HepG2 (cell line): ENCODE measurements around the gene ANAPC1. TPM values are rescaled to one million over a fixed set of nuclear protein-coding genes. Genes with fewer than 3 reads are reported as not detected.
A peak's percentile ranks its signal among the peaks of the same experiment; 100 is the strongest.
"Not testable (repeated sequence)": the region's sequence is repeated elsewhere in the genome, so short reads cannot be mapped to it uniquely, and the experiment has no call there.

Experiments
- ATAC-seq: fragments of 200-7000 bp; cut with Tn5 transposase; 3 replicates; pipeline ENCODE4 v1.9.1; 2020; ENCODE audit warnings: mild to moderate bottlenecking, moderate library complexity
- BruUV-seq: library from RNA; stranded (reverse); fragments of 400-500 nt; replicated peaks from 2 replicates; lab custom pipeline; 2021; lab: Mats Ljungman, UMichigan
- CTCF ChIA-PET: fragments of 300-600 bp; formaldehyde crosslinking; extraction: SDS; loops from one replicate; lab custom pipeline; 2021; ENCODE audit warnings: low total read pairs, inconsistent platforms, low intra/inter-chr PET ratio; lab: Yijun Ruan, JAX
- POLR2A ChIA-PET: fragments of 350-600 bp; sonication (Branson Sonifier 250); formaldehyde crosslinking; loops from one replicate; lab custom pipeline; 2020; ENCODE audit warnings: antibody characterized with exemption, inconsistent platforms; lab: Yijun Ruan, JAX
- DNase-seq: peaks from one replicate; pipeline ENCODE4 v3.0.0-alpha.2; 2015; ENCODE audit warnings: low spot score
- FAIRE-seq: peaks from 3 replicates; lab custom pipeline; 2011; peaks lifted over from hg19 to GRCh38; lab: Jason Lieb, UNC
- H2AFZ ChIP-seq: one replicate; pipeline ENCODE4 v1.6.1; 2011; ENCODE audit warnings: low read length, inconsistent platforms
- H3K27ac ChIP-seq: fragments of 300-600 bp; 3 replicates; pipeline ENCODE4 v1.8.0; 2011; ENCODE audit warnings: mixed run types, mild to moderate bottlenecking, mixed read lengths, low read length, inconsistent platforms; ENCODE audit not compliant: insufficient read depth; ENCODE audit errors: extremely low read length
- H3K27me3 ChIP-seq, 2 experiments: fragments of 200-600 bp in 1 of 2; 2 replicates in 1 of 2; 3 replicates in 1 of 2; pipeline versions ENCODE4 v1.6.0 to v1.8.0; 2011; ENCODE audit warnings: low read length in 2 of 2, mild to moderate bottlenecking in 2 of 2, moderate library complexity in 2 of 2, inconsistent platforms in 1 of 2; ENCODE audit not compliant: insufficient read depth in 2 of 2, control insufficient read depth in 1 of 2
- H3K36me3 ChIP-seq, 2 experiments: fragments of 200-600 bp in 1 of 2; replicated peaks in 1 of 2; 2 replicates in 1 of 2; 3 replicates in 1 of 2; pipeline versions ENCODE4 v1.5.1 to v1.8.0; 2011; ENCODE audit warnings: low read length in 2 of 2, inconsistent platforms in 1 of 2; ENCODE audit not compliant: insufficient read depth in 2 of 2, control insufficient read depth in 1 of 2
- H3K4me1 ChIP-seq: 2 replicates; pipeline ENCODE4 v1.5.1; 2012; ENCODE audit warnings: low read length, inconsistent platforms; ENCODE audit not compliant: insufficient read depth
- H3K4me2 ChIP-seq: 2 replicates; pipeline ENCODE4 v1.6.0; 2011; ENCODE audit warnings: low read depth, low read length, inconsistent platforms
- H3K4me3 ChIP-seq, 3 experiments: fragments of 200-600 bp in 1 of 3; sonication (generic), shearing (Covaris generic) in 1 of 3; replicated peaks in 1 of 3; 2 replicates each; pipeline ENCODE4 v1.5.1; 2011 to 2016; ENCODE audit warnings: low read length in 3 of 3, inconsistent platforms in 2 of 3, low read depth in 2 of 3, mild to moderate bottlenecking in 2 of 3, control low read depth in 1 of 3, mixed read lengths in 1 of 3; ENCODE audit not compliant: insufficient read depth in 1 of 3
- H3K79me2 ChIP-seq: one replicate; pipeline ENCODE4 v1.6.1; 2011; ENCODE audit warnings: low read length, inconsistent platforms; ENCODE audit not compliant: insufficient read depth
- H3K9ac ChIP-seq: 2 replicates; pipeline ENCODE4 v1.6.0; 2011; ENCODE audit warnings: mild to moderate bottlenecking, low read depth, low read length, inconsistent platforms; ENCODE audit not compliant: insufficient read depth
- H3K9me3 ChIP-seq: 2 replicates; pipeline ENCODE4 v1.5.1; 2012; ENCODE audit warnings: mild to moderate bottlenecking, low read length
- H4K20me1 ChIP-seq: 2 replicates; pipeline ENCODE4 v1.6.0; 2011; ENCODE audit warnings: inconsistent platforms, mild to moderate bottlenecking, low read length, moderate library complexity; ENCODE audit not compliant: insufficient read depth
- WGBS: methylation state at CpG from one replicate; pipeline ENCODE4 v1.1.6; 2017; ENCODE audit warnings: low lambda C conversion rate; 5-methylcytosine and 5-hydroxymethylcytosine counted together
- in situ Hi-C: cut with HindIII; loops from 2 replicates; pipeline ENCODE4 v1.10.0; 2017; ENCODE audit warnings: low pct_unique_long_range_greater_than_20kb; ENCODE audit not compliant: extremely low pct_ligation_motif_present
- intact Hi-C: fragments of 100-400 bp; cut with micrococcal nuclease; formaldehyde crosslinking; loops from one replicate; pipeline ENCODE4 v1.10.0; 2022; ENCODE audit not compliant: unreplicated experiment
- polyA plus RNA-seq, 8 experiments: library from polyadenylated mRNA; depleted of rRNA in 3 of 8; stranded (reverse) in 7 of 8; unstranded in 1 of 8; fragments of >200 nt; fragmentation: Illumina TruSeq in 4 of 8; extraction: Trizol in 4 of 8; gene quantifications; 2 replicates each; pipeline versions ENCODE4 v1.2.1 to v1.2.3, GENCODE V29; 2011 to 2016; ENCODE audit warnings: low read depth in 4 of 8, missing spikeins in 1 of 8, mixed read lengths in 1 of 8; ENCODE audit not compliant: insufficient read depth in 1 of 8
- total RNA-seq, 5 experiments: library from RNA; depleted of rRNA; stranded (reverse); fragments of >200 nt; fragmentation: Illumina TruSeq; extraction: Trizol; gene quantifications; 2 replicates each; pipeline ENCODE4 v1.2.3, GENCODE V29; 2016; ENCODE audit warnings: low read depth in 1 of 5
- TF ChIP-seq, protein P1 (sequence below): sonication (generic); formaldehyde crosslinking; IDR thresholded peaks from 2 replicates; pipeline ENCODE4 v1.5.0; 2020; ENCODE audit warnings: mild to moderate bottlenecking, missing genetic modification reagents, moderate library complexity

Gene ANAPC1
- total and polyA plus RNA-seq, 2 of the 13 experiments (the other 11 are each of a cell fraction or from before 2014, with no cell fraction given) = 50.0 to 89.7 TPM

DNA sequence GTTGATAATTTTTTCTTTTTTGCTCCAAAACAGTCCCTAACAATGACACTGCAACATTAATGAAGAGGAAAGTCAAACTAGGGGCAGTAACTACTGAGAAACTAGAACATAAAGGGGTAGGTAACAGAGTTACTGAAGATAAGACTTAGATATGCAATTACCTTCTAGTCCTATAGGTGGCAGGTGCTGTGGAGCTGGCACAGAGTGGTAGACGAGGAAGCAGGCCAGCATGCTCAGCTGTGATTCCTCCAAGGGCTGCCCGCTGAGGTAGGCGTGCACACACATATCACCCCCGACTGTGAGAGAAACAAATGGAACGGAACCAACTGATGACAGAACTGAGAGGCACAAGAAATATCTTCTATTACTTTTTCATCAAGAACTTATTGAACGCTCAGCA is 111.8 kb downstream of the ANAPC1 start:
- H3K9me3 ChIP-seq, in situ Hi-C loops, intact Hi-C loops, H3K9ac ChIP-seq, H3K4me1 ChIP-seq: not testable (repeated sequence)
- ATAC-seq = peak; percentile 98
- TF ChIP-seq, protein P1, sequence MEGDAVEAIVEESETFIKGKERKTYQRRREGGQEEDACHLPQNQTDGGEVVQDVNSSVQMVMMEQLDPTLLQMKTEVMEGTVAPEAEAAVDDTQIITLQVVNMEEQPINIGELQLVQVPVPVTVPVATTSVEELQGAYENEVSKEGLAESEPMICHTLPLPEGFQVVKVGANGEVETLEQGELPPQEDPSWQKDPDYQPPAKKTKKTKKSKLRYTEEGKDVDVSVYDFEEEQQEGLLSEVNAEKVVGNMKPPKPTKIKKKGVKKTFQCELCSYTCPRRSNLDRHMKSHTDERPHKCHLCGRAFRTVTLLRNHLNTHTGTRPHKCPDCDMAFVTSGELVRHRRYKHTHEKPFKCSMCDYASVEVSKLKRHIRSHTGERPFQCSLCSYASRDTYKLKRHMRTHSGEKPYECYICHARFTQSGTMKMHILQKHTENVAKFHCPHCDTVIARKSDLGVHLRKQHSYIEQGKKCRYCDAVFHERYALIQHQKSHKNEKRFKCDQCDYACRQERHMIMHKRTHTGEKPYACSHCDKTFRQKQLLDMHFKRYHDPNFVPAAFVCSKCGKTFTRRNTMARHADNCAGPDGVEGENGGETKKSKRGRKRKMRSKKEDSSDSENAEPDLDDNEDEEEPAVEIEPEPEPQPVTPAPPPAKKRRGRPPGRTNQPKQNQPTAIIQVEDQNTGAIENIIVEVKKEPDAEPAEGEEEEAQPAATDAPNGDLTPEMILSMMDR (CRISPR knock-in tag) = 0 out of 2 replicates have a peak, but pooled peaks have one; percentile 19
- TF ChIP-seq, all 625 proteins: peak for 1; not testable (repeated sequence) for 624
- H3K79me2 ChIP-seq, H3K36me3 ChIP-seq, H3K4me2 ChIP-seq, H2AFZ ChIP-seq, H3K27ac ChIP-seq, H3K27me3 ChIP-seq, POLR2A ChIA-PET, DNase-seq, BruUV-seq, H3K4me3 ChIP-seq, CTCF ChIA-PET, H4K20me1 ChIP-seq: not testable (repeated sequence)
- 65% methylated on average over 1 of the region's 6 CpGs for WGBS
- FAIRE-seq = peak; percentile 18

DNA sequence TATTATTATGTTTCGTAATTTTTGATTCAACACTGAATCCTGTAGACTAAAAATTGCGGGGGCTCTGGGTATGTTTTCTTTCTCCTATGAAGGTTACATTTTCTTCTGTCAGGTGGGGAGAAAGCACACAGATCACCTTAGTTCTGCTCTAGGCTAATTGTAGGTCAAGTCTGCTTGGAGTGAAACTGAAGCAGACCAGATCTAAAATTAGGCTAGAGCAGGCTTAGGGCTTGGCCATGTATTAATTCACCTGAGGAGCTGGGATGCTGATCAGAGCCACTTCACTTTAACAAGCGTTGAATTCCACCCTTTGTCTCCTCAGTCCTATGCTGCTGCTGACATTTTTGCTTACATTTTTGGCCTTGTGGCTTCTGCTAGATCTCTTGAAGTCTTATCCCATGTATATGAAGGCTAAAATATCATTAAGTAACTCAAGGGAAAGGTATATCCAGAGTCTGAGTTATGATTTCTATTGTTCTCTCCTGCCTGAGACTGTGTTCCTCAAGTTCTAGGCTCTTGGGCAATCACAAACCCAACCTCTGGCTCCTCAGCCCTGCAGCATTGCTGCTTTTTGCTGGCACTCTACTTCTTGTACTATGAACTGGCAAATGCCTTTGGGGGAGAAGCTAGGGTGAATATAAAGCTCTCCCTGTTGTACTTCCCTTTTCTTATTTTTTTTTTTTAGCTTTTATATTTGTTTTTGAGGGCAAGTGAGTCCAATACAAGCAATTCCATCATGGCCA is 112.9 kb downstream of the ANAPC1 start:
- H2AFZ ChIP-seq, FAIRE-seq, H3K9me3 ChIP-seq, POLR2A ChIA-PET, CTCF ChIA-PET, H3K27ac ChIP-seq, H4K20me1 ChIP-seq, H3K4me1 ChIP-seq, H3K4me3 ChIP-seq, H3K27me3 ChIP-seq, H3K36me3 ChIP-seq, DNase-seq, H3K4me2 ChIP-seq, intact Hi-C loops, BruUV-seq, H3K9ac ChIP-seq, H3K79me2 ChIP-seq, ATAC-seq, in situ Hi-C loops: not testable (repeated sequence)
- 96% methylated on average over 2 of the region's 3 CpGs for WGBS

DNA sequence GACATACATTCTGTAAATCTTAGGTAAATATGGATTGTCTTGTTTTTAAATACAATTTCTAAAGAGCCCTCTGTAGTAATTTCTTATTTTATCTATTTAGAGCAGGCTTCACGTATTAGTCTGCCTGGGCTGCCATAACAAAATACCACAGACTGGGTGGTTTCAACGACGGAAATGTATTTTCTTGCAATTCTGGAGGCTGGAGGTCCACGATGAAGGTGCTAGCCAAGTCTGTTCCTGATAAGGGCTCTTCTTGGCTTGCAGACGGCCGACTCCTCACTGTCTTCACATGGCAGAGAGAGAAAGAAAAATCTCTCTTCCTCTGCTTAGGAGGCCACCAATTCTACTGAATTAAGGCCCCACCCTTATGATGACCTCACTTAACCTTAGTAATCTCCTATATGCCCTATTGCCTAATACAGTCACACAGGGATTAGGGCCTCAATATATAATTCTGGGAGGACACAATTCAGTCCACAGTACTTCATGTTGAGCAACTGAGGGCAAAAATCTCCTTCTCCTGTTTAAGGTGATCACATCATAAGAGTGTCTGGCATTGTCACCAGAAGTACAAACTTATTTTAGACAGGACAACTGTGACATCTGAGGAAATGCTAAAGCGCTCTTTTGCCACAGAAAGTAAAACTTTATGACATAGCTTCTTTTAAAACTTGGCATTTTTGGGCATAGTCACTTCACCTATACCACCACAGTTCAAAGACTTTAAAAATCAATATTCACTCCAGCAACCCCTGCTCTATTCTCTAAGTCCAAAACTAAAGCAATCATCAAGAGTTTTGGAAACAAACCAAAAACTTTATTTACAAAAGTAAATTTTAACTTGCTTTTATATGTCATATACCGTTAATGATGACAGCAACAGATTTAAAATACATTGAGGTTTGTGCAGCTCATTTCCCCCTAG is 115.5 kb downstream of the ANAPC1 start:
- H3K79me2 ChIP-seq, H3K4me2 ChIP-seq, POLR2A ChIA-PET, H4K20me1 ChIP-seq, H3K4me3 ChIP-seq, intact Hi-C loops, DNase-seq, H3K4me1 ChIP-seq, H3K9ac ChIP-seq, BruUV-seq, ATAC-seq, H3K27me3 ChIP-seq, H3K36me3 ChIP-seq, H2AFZ ChIP-seq, in situ Hi-C loops, FAIRE-seq, H3K27ac ChIP-seq, CTCF ChIA-PET, H3K9me3 ChIP-seq: not testable (repeated sequence)
- WGBS = 99% methylated on average over 8 of the region's 8 CpGs
